GM23338 (cell line): Measurements from ENCODE around the gene LHFPL4. TPM values are rescaled to one million over a fixed set of nuclear protein-coding genes. Genes with fewer than 3 reads are reported as not detected.

Experiments
- ATAC-seq: fragments of 200-7000 bp; cut with Tn5 transposase; 3 replicates; pipeline ENCODE4 v1.9.1; 2020
- DNase-seq: peaks from one replicate; pipeline ENCODE4 v3.0.0-alpha.2; 2015; ENCODE audit warnings: low spot score
- H2AFZ ChIP-seq: fragments of 200-600 bp; sonication (generic); 2 replicates; pipeline ENCODE4 v1.8.0; 2016; ENCODE audit warnings: antibody characterized with exemption, mild to moderate bottlenecking, moderate library complexity
- H3F3A ChIP-seq: fragments of 200-600 bp; sonication (generic); replicated peaks from 2 replicates; pipeline ENCODE4 v1.8.0; 2017; ENCODE audit warnings: antibody characterized with exemption, mixed run types, low read depth
- H3K27ac ChIP-seq: fragments of 200-600 bp; sonication (generic); 2 replicates; pipeline ENCODE4 v1.6.1; 2016; ENCODE audit warnings: low read depth
- H3K27me3 ChIP-seq: fragments of 200-600 bp; sonication (generic); 2 replicates; pipeline ENCODE4 v1.8.0; 2016; ENCODE audit warnings: mild to moderate bottlenecking, mixed run types, moderate library complexity; ENCODE audit not compliant: insufficient read depth
- H3K36me3 ChIP-seq: fragments of 200-600 bp; sonication (generic); 2 replicates; pipeline ENCODE4 v1.8.0; 2016; ENCODE audit warnings: mild to moderate bottlenecking; ENCODE audit not compliant: insufficient read depth
- H3K4me1 ChIP-seq: fragments of 200-600 bp; sonication (generic); 2 replicates; pipeline ENCODE4 v1.8.0; 2016; ENCODE audit warnings: mild to moderate bottlenecking, moderate library complexity; ENCODE audit not compliant: insufficient read depth
- H3K4me2 ChIP-seq: fragments of 200-600 bp; sonication (generic); 2 replicates; pipeline ENCODE4 v1.7.1; 2017; ENCODE audit warnings: mixed run types
- H3K4me3 ChIP-seq: fragments of 200-600 bp; sonication (generic); 2 replicates; pipeline ENCODE4 v1.6.1; 2016; ENCODE audit warnings: mixed run types
- H3K79me2 ChIP-seq: fragments of 200-600 bp; sonication (generic); replicated peaks from 2 replicates; pipeline ENCODE4 v1.8.0; 2017; ENCODE audit warnings: mild to moderate bottlenecking; ENCODE audit not compliant: insufficient read depth
- H3K9me2 ChIP-seq: fragments of 200-600 bp; sonication (generic); 2 replicates; pipeline ENCODE4 v1.8.0; 2017; ENCODE audit not compliant: insufficient read depth
- H4K20me1 ChIP-seq: fragments of 200-600 bp; sonication (generic); replicated peaks from 2 replicates; pipeline ENCODE4 v1.8.0; 2017; ENCODE audit warnings: mild to moderate bottlenecking; ENCODE audit not compliant: insufficient read depth
- H3K27ac Mint-ChIP-seq: 2 replicates; pipeline ENCODE4 v1.8.0; 2020; ENCODE audit warnings: inconsistent platforms, mild to moderate bottlenecking, moderate library complexity, mixed read lengths
- H3K27me3 Mint-ChIP-seq: 3 replicates; pipeline ENCODE4 v1.8.0; 2022; ENCODE audit warnings: low read depth, mild to moderate bottlenecking, moderate library complexity, mixed read lengths, inconsistent platforms; ENCODE audit not compliant: insufficient read depth, poor library complexity
- H3K36me3 Mint-ChIP-seq: 3 replicates; pipeline ENCODE4 v1.8.0; 2021; ENCODE audit warnings: low read depth, mild to moderate bottlenecking, inconsistent platforms, moderate library complexity, mixed read lengths
- H3K4me1 Mint-ChIP-seq: 3 replicates; pipeline ENCODE4 v1.8.0; 2020; ENCODE audit warnings: mild to moderate bottlenecking, inconsistent platforms, mixed read lengths
- H3K4me3 Mint-ChIP-seq: 3 replicates; pipeline ENCODE4 v1.8.0; 2021; ENCODE audit warnings: moderate library complexity, mild to moderate bottlenecking, inconsistent platforms, mixed read lengths
- H3K9me3 Mint-ChIP-seq: 3 replicates; pipeline ENCODE4 v1.8.0; 2020; ENCODE audit warnings: moderate library complexity, mild to moderate bottlenecking, inconsistent platforms, mixed read lengths
- JUNB ChIP-seq: IDR thresholded peaks from one replicate; pipeline ENCODE4 v1.6.1; 2016; ENCODE audit warnings: antibody characterized with exemption; ENCODE audit not compliant: unreplicated experiment
- NANOG ChIP-seq: IDR thresholded peaks from 2 replicates; pipeline ENCODE4 v1.6.1; 2016; ENCODE audit warnings: antibody characterized with exemption, borderline replicate concordance
- REST ChIP-seq: IDR thresholded peaks from one replicate; pipeline ENCODE4 v1.6.1; 2018; ENCODE audit warnings: antibody characterized with exemption; ENCODE audit not compliant: unreplicated experiment
- ZNF331 ChIP-seq: fragments of 250-450 bp; sonication (Bioruptor Pico); IDR thresholded peaks from 2 replicates; pipeline ENCODE4 v1.5.0; 2020; ENCODE audit warnings: low read depth, mild to moderate bottlenecking, moderate library complexity
- ZNF462 ChIP-seq: fragments of 250-450 bp; sonication (Bioruptor Pico); IDR thresholded peaks from 2 replicates; pipeline ENCODE4 v1.5.0; 2020; ENCODE audit warnings: mild to moderate bottlenecking, moderate library complexity
- polyA plus RNA-seq: library from polyadenylated mRNA; unstranded; fragments of >200 nt; fragmentation: Nextera tagmentation; extraction: Ambion mirVana; gene quantifications from 2 replicates; pipeline ENCODE4 v1.2.1, GENCODE V29; 2016
- total RNA-seq: library from RNA; depleted of rRNA; stranded (reverse); fragments of >200 nt; shearing (Covaris generic); gene quantifications from 2 replicates; pipeline ENCODE4 v1.2.3, GENCODE V29; 2014

LHFPL4 gene
- total and polyA plus RNA-seq, 2 experiments from 2014 or later = 2.3 to 11.5 TPM

GRCh38 chr3:9550999-9551398 is 2.6 kb downstream of the LHFPL4 start (continued):
- TF ChIP-seq ZNF462 (CRISPR knock-in tag) (no peak), ZNF331 (CRISPR knock-in tag) (no peak), JUNB (no peak)

- Histone ChIP-seq H3K4me1 (peaks cover 29% of the 10 kb centered on the region), H2AFZ (no peak overlapping the region), H3K79me2 (peaks cover 10% of the 10 kb centered on the region; the same call in 1 of the 2 replicates), H3K27ac (no peak overlapping the region), H3K36me3 (no peaks in the 10 kb centered on the region), H3F3A (0 out of 2 replicates have a peak, but pooled peaks cover 4% of the 10 kb centered on the region), H3K27me3 (no peaks in the 10 kb centered on the region; the same call in 1 of the 2 replicates), H3K4me3 (no peak overlapping the region), H3K4me2 (no peak overlapping the region), H3K9me2 (no peaks in the 10 kb centered on the region), H4K20me1 (peaks cover 6% of the 10 kb centered on the region)
- no peak overlapping the region for H3K4me3 Mint-ChIP-seq
- DNase-seq (no peak), ATAC-seq (no peak)
- H3K9me3 Mint-ChIP-seq = no peaks in the 10 kb centered on the region; the same call in 2 of the 3 replicates
- no peak overlapping the region for H3K27ac Mint-ChIP-seq
- H3K36me3 Mint-ChIP-seq = peaks cover 8% of the 10 kb centered on the region
- peaks cover 9% of the 10 kb centered on the region for H3K27me3 Mint-ChIP-seq
- peaks cover 24% of the 10 kb centered on the region for H3K4me1 Mint-ChIP-seq
- TF ChIP-seq ZNF462 (CRISPR knock-in tag) (no peak), ZNF331 (CRISPR knock-in tag) (no peak), REST (no peak), NANOG (no peak), JUNB (no peak)
These were observed 4.0 kb downstream of the LHFPL4 start for GRCh38 chr3:9549600-9549999.
